B cell (primary cell): Measurements from ENCODE around the gene EIF2B4.

Experiments
- CTCF ChIP-seq: fragments of 200-600 bp; IDR thresholded peaks from one replicate; pipeline ENCODE4 v1.8.0; 2022; ENCODE audit warnings: antibody characterized with exemption, mild to moderate bottlenecking
- EZH2 ChIP-seq: IDR thresholded peaks from 2 replicates; pipeline ENCODE4 v1.6.1; 2012; ENCODE audit warnings: borderline replicate concordance, low read depth, mild to moderate bottlenecking, moderate library complexity, low read length; ENCODE audit not compliant: insufficient read depth, poor library complexity, severe bottlenecking

GRCh38 chr2:27356382-27357181, 13.6 kb downstream of the EIF2B4 start, which contains the start of gene GTF3C2:
- TF ChIP-seq CTCF = no peak
- no peak for TF ChIP-seq EZH2
